ENCODE measurements around the gene TUBGCP5.

Gene TUBGCP5

GRCh38 chr15:22973987-22974386, 65.4 kb downstream of the TUBGCP5 start:
- no peak for DNase-seq

GRCh38 chr15:22973286-22973685, 66.1 kb downstream of the TUBGCP5 start:
- no peak for DNase-seq

- DNase-seq: no peak
These were observed 69.9 kb downstream of the TUBGCP5 start for GRCh38 chr15:22969489-22969888.

- DNase-seq: no peak
These were observed 71.0 kb downstream of the TUBGCP5 start for GRCh38 chr15:22968366-22968765.

- DNase-seq: no peak
These were observed 72.1 kb downstream of the TUBGCP5 start for GRCh38 chr15:22967084-22967770.

GRCh38 chr15:22966321-22967083, 72.9 kb downstream of the TUBGCP5 start:
- DNase-seq: no peak

- DNase-seq: no peak
These were observed 75.7 kb downstream of the TUBGCP5 start for GRCh38 chr15:22963641-22964040.

GRCh38 chr15:22962611-22963010, 76.8 kb downstream of the TUBGCP5 start:
- DNase-seq: no peak

GRCh38 chr15:22961762-22962161, 77.6 kb downstream of the TUBGCP5 start:
- DNase-seq: no peak

GRCh38 chr15:22960556-22960955, 78.8 kb downstream of the TUBGCP5 start:
- no peak for DNase-seq

GRCh38 chr15:22960126-22960525, 79.2 kb downstream of the TUBGCP5 start:
- no peak for DNase-seq

- DNase-seq: no peak
These were observed 79.9 kb downstream of the TUBGCP5 start for GRCh38 chr15:22959321-22960101.

GRCh38 chr15:22958487-22959280, 80.7 kb downstream of the TUBGCP5 start:
- DNase-seq: no peak

GRCh38 chr15:22956978-22957260, 82.5 kb downstream of the TUBGCP5 start:
- no peak for DNase-seq

- DNase-seq: no peak
These were observed 83.0 kb downstream of the TUBGCP5 start for GRCh38 chr15:22956257-22956977.

- no peak for DNase-seq
These were observed 83.7 kb downstream of the TUBGCP5 start for GRCh38 chr15:22955544-22956119.

GRCh38 chr15:22954798-22955543, 84.4 kb downstream of the TUBGCP5 start:
- DNase-seq: no peak

GRCh38 chr15:22954326-22954725, 85.0 kb downstream of the TUBGCP5 start:
- no peak for DNase-seq

- DNase-seq: no peak
These were observed 86.4 kb downstream of the TUBGCP5 start for GRCh38 chr15:22952796-22953579.

All from NCI-H1436 treated with DMSO at 0.1 percent for 48 hours (cell line).